Upper lobe of right lung (tissue), 1 donor: ENCODE data around the gene AFAP1L2. TPM values are rescaled to one million over a fixed set of nuclear protein-coding genes. Genes with fewer than 3 reads are reported as not detected.

Experiments used
- ATAC-seq: fragments of 200-7000 bp; cut with Tn5 transposase; one replicate; pipeline ENCODE4 v1.9.1; 2020; ENCODE audit warnings: mild to moderate bottlenecking, moderate library complexity
- DNase-seq: peaks from one replicate; pipeline ENCODE4 v3.0.0-alpha.2; 2020
- H3K27ac ChIP-seq: fragments of 200-600 bp; one replicate; pipeline ENCODE4 v1.8.0; 2022
- H3K27me3 ChIP-seq: fragments of 200-600 bp; one replicate; pipeline ENCODE4 v1.8.0; 2022; ENCODE audit warnings: mild to moderate bottlenecking
- H3K36me3 ChIP-seq: fragments of 200-600 bp; one replicate; pipeline ENCODE4 v1.8.0; 2022
- H3K4me1 ChIP-seq: fragments of 200-600 bp; one replicate; pipeline ENCODE4 v1.8.0; 2022
- H3K4me3 ChIP-seq: fragments of 200-600 bp; one replicate; pipeline ENCODE4 v1.8.0; 2022; ENCODE audit warnings: mild to moderate bottlenecking
- H3K9me3 ChIP-seq: fragments of 200-600 bp; one replicate; pipeline ENCODE4 v1.8.0; 2022
- CTCF ChIP-seq: fragments of 200-600 bp; IDR thresholded peaks from one replicate; pipeline ENCODE4 v1.8.0; 2022; ENCODE audit warnings: antibody characterized with exemption
- intact Hi-C: fragments of 100-400 bp; cut with DNase I; formaldehyde crosslinking; loops from one replicate; pipeline ENCODE4 v1.11.0; 2022
- total RNA-seq: library from RNA; stranded (reverse); fragmentation: NEBNext Ultra II Directional; extraction: Animal tissue kit (Norgen Biotek cat#: 25700); gene quantifications from one replicate; pipeline ENCODE4 v1.2.1, GENCODE V29; 2021
- donor health status: DM: no; HTN: yes; CAD: no; lungs with severe emphysema.

The AFAP1L2 gene
- total RNA-seq, 1 donor from 2014 or later: 10.1 TPM

GRCh38 chr10:114300036-114300645 is 104.2 kb downstream of the AFAP1L2 start:
- DNase-seq: peak; percentile 58
- intact Hi-C loops: no loop called here
- peaks cover 7% of the 10 kb centered on the region for H3K4me1 ChIP-seq
- no peaks in the 10 kb centered on the region for H3K27me3 ChIP-seq
- ATAC-seq: no peak
- no peaks in the 10 kb centered on the region for H3K36me3 ChIP-seq
- no peak for TF ChIP-seq CTCF
- no peak overlapping the region for H3K4me3 ChIP-seq
- H3K27ac ChIP-seq: no peak overlapping the region
- peaks cover 13% of the 10 kb centered on the region for H3K9me3 ChIP-seq

GRCh38 chr10:114297136-114297705 is 107.1 kb downstream of the AFAP1L2 start:
- Histone ChIP-seq H3K36me3 (no peaks in the 10 kb centered on the region), H3K9me3 (peaks cover 14% of the 10 kb centered on the region), H3K4me1 (no peaks in the 10 kb centered on the region), H3K27me3 (no peaks in the 10 kb centered on the region), H3K27ac (no peak overlapping the region), H3K4me3 (no peak overlapping the region)
- DNase-seq (peak; percentile 48), ATAC-seq (no peak)
- intact Hi-C loops: no loop called here
- no peak for TF ChIP-seq CTCF

GRCh38 chr10:114295393-114295792 is 108.9 kb downstream of the AFAP1L2 start:
- Histone ChIP-seq H3K27me3 (no peaks in the 10 kb centered on the region), H3K27ac (no peak overlapping the region), H3K36me3 (no peaks in the 10 kb centered on the region), H3K4me3 (no peak overlapping the region), H3K4me1 (no peaks in the 10 kb centered on the region), H3K9me3 (peaks cover 14% of the 10 kb centered on the region)
- TF ChIP-seq CTCF: no peak
- ATAC-seq: no peak
- intact Hi-C loops: no loop called here
- DNase-seq: no peak

- no peak for ATAC-seq
- H3K36me3 ChIP-seq: no peaks in the 10 kb centered on the region
- no peak overlapping the region for H3K4me3 ChIP-seq
- DNase-seq: no peak
- no peaks in the 10 kb centered on the region for H3K4me1 ChIP-seq
- intact Hi-C loops: no loop called here
- H3K9me3 ChIP-seq: peaks cover 14% of the 10 kb centered on the region
- no peak overlapping the region for H3K27ac ChIP-seq
- TF ChIP-seq CTCF: no peak
- H3K27me3 ChIP-seq: no peaks in the 10 kb centered on the region
Measured at GRCh38 chr10:114294549-114294948, 109.8 kb downstream of the AFAP1L2 start.

GRCh38 chr10:114293075-114293474 is 111.2 kb downstream of the AFAP1L2 start:
- H3K36me3 ChIP-seq: no peaks in the 10 kb centered on the region
- no peaks in the 10 kb centered on the region for H3K4me1 ChIP-seq
- peaks cover 14% of the 10 kb centered on the region for H3K9me3 ChIP-seq
- ATAC-seq: no peak
- H3K27me3 ChIP-seq: no peaks in the 10 kb centered on the region
- H3K4me3 ChIP-seq: no peak overlapping the region
- no peak overlapping the region for H3K27ac ChIP-seq
- no peak for TF ChIP-seq CTCF
- DNase-seq: no peak
- intact Hi-C loops: no loop called here
